Coronary artery (tissue), 2 donors: ENCODE measurements around the gene DGKZ.

Experiments used
- DNase-seq: peaks from one replicate; pipeline ENCODE4 v3.0.0-alpha.2; 2017; ENCODE audit warnings: low spot score
- H3K27ac ChIP-seq, 2 donors: fragments of 200-600 bp; sonication (generic); one replicate each; pipeline ENCODE4 v1.5.1; 2016 to 2019
- H3K4me3 ChIP-seq: fragments of 200-600 bp; sonication (generic); 2 replicates; pipeline ENCODE4 v1.5.1; 2016; ENCODE audit warnings: mild to moderate bottlenecking, moderate library complexity
- CTCF ChIP-seq: fragments of 200-600 bp; sonication (generic); IDR thresholded peaks from one replicate; pipeline ENCODE4 v1.5.1; 2019; ENCODE audit warnings: antibody characterized with exemption

Gene DGKZ

GRCh38 chr11:46386674-46387073, 39.4 kb downstream of the DGKZ start:
- DNase-seq, result no peak
- Histone ChIP-seq H3K27ac (no peak overlapping the region), H3K4me3 (no peak overlapping the region)
- TF ChIP-seq CTCF, result no peak

GRCh38 chr11:46387456-46387855, 40.2 kb downstream of the DGKZ start:
- Histone ChIP-seq H3K4me3 (no peak overlapping the region), H3K27ac (no peak overlapping the region)
- DNase-seq, result no peak
- TF ChIP-seq CTCF, result no peak

GRCh38 chr11:46387919-46388618, 40.8 kb downstream of the DGKZ start:
- Histone ChIP-seq H3K4me3 (no peak overlapping the region), H3K27ac (no peak overlapping the region)
- TF ChIP-seq CTCF, result no peak
- DNase-seq, result no peak

GRCh38 chr11:46388619-46389449, 41.6 kb downstream of the DGKZ start:
- DNase-seq, result no peak
- TF ChIP-seq CTCF, result no peak
- no peak overlapping the region for H3K27ac ChIP-seq
- H3K4me3 ChIP-seq, result peak overlapping the region; percentile 70

GRCh38 chr11:46389450-46390330, 42.4 kb downstream of the DGKZ start:
- H3K27ac ChIP-seq, result no peak overlapping the region

More at GRCh38 chr11:46389450-46390330, 42.4 kb downstream of the DGKZ start:
- peak; percentile 87 for TF ChIP-seq CTCF
- DNase-seq, result no peak
- H3K4me3 ChIP-seq, result peak overlapping the region; percentile 70
